ENCODE results near the gene INHBE.

Gene INHBE

GRCh38 chr12:57487597-57488401 lies 32.7 kb downstream of the INHBE start, which contains the start of gene MARS1 (continued):
- TF ChIP-seq ZBTB26 (tag by site-specific recombination; optimal IDR thresholded peaks at IDR 0.05) (peak; percentile 35), ZNF518A (tag by site-specific recombination; conservative IDR thresholded peaks at IDR 0.05; ENCODE audit: low read depth) (peak; percentile 89), ZNF768 (tag by site-specific recombination; IDR thresholded peaks at IDR 0.05) (no peak), ZNF404 (tag by site-specific recombination; IDR thresholded peaks at IDR 0.05) (no peak), ZNF114 (tag by site-specific recombination; IDR thresholded peaks at IDR 0.05) (no peak), GLIS2 (tag by site-specific recombination; IDR thresholded peaks at IDR 0.05) (no peak), ZNF133 (tag by site-specific recombination; IDR thresholded peaks at IDR 0.05) (peak; percentile 25; the same call in 1 of the 2 replicates), ZNF610 (tag by site-specific recombination; IDR thresholded peaks at IDR 0.05; ENCODE audit: borderline replicate concordance) (no peak)

GRCh38 chr12:57488402-57489156 lies 33.5 kb downstream of the INHBE start:
- no peaks in the 10 kb centered on the region for H3K9me3 ChIP-seq (ENCODE audit: control insufficient read depth, insufficient read depth, low read depth, low read length)
- no peaks in the 10 kb centered on the region for H3K4me1 ChIP-seq (ENCODE audit: control insufficient read depth, insufficient read depth, low read length)
- peaks cover 24 to 40% of the 10 kb centered on the region in 2 experiments for H3K36me3 ChIP-seq (ENCODE audit: control insufficient read depth in 2 of 2, insufficient read depth in 1 of 2, low read length in 2 of 2)
- ChIA-PET POLR2A (interaction anchor here (0.7 to 1.9 kb wide), 2 partner anchors 9 kb away, joined by 3 to 8 read pairs; no protein-coding TSS in a partner anchor), CTCF (interaction anchor here (0.5 to 0.8 kb wide), 2 partner anchors 26 to 364 kb away, joined by 3 to 7 read pairs; no protein-coding TSS in a partner anchor)
- peak overlapping the region; percentile 87 for H3K27ac ChIP-seq (ENCODE audit: extremely low read depth, low read depth, low read length)
- H3K4me3 ChIP-seq (ENCODE audit: low read depth, low read length): peak overlapping the region; percentile 91
- TF ChIP-seq ZFP3 (tag by site-specific recombination; IDR thresholded peaks at IDR 0.05; ENCODE audit: low read depth): no peak
- TF ChIP-seq PATZ1 (tag by site-specific recombination; IDR thresholded peaks at IDR 0.05): peak; percentile 9; the same call in 1 of the 2 replicates
- TF ChIP-seq ZNF48 (tag by site-specific recombination; IDR thresholded peaks at IDR 0.05): no peak
- no peak for TF ChIP-seq ZBTB6 (tag by site-specific recombination; IDR thresholded peaks at IDR 0.05)
- no peak for TF ChIP-seq ZNF274 (IDR thresholded peaks at IDR 0.05; ENCODE audit: low read length)
- no peak; the same call in 1 of the 2 replicates for TF ChIP-seq ZNF274 (tag by site-specific recombination; IDR thresholded peaks at IDR 0.05; ENCODE audit: borderline replicate concordance)
- no peak for TF ChIP-seq HOXD13 (CRISPR knock-in tag; IDR thresholded peaks at IDR 0.05; ENCODE audit: borderline replicate concordance)
- no peak for TF ChIP-seq GLIS1 (tag by site-specific recombination; IDR thresholded peaks at IDR 0.05)
- TF ChIP-seq TSHZ1 (tag by site-specific recombination; IDR thresholded peaks at IDR 0.05; ENCODE audit: borderline replicate concordance): no peak
- TF ChIP-seq PRDM6 (tag by site-specific recombination; IDR thresholded peaks at IDR 0.05): no peak

Measured in HEK293 (cell line).